T-helper 2 cell (primary cell): ENCODE measurements around the gene EXOSC3.
A peak's percentile ranks its signal among the peaks of the same experiment; 100 is the strongest.
"Not testable (repeated sequence)": the region's sequence is repeated elsewhere in the genome, so short reads cannot be mapped to it uniquely, and the experiment has no call there.

Experiments used
- DNase-seq, 5 experiments: peaks; one replicate each; pipeline versions ENCODE4 v3.0.0 to v3.0.0-alpha.2; 2012 to 2022

EXOSC3 gene

GRCh38 chr9:37775216-37775919, 9.5 kb downstream of the EXOSC3 start:
- no peak for DNase-seq

DNA sequence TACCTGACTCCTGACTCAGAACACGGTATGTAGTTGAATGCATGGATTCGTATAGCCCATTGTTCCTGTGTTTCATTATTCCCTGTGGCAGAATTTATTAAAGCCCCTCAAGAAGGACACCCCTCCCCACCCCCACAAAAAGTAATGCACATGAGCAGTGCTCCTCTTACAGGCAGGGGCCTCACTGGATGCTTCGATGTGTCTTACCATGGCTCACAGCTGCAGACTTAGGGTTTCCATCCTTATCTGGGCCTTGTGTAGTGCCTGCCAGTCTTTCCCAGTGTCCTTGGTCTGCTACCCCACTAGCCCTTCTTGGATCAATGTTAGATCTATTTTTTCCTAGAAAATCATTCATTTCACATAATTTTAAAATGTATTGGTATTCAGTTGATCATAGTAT, 14.9 kb downstream of the EXOSC3 start:
- DNase-seq, result no peak

DNA sequence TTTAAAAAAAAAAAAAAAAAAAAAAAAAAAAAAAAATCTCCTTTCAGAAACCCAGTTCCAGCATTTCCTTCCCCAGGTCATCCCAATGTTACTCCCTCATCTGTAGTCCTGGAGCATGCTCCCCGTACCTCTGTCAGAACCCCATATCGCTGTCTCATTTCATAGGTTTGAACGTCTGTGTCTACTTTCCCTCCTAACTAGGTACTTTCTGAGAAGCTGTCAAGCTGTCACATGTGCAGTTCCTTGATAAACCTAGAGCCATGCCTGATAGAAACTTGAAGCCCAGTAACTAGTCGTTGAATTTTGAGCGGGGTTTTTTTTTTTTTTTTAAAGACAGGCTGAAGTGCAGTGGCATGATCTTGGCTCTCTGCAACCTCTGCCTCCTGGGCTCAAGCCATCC, 15.6 kb downstream of the EXOSC3 start:
- DNase-seq, result no peak

- not testable (repeated sequence) for DNase-seq
Measured at GRCh38 chr9:37765263-37765662, 19.6 kb downstream of the EXOSC3 start.

DNA sequence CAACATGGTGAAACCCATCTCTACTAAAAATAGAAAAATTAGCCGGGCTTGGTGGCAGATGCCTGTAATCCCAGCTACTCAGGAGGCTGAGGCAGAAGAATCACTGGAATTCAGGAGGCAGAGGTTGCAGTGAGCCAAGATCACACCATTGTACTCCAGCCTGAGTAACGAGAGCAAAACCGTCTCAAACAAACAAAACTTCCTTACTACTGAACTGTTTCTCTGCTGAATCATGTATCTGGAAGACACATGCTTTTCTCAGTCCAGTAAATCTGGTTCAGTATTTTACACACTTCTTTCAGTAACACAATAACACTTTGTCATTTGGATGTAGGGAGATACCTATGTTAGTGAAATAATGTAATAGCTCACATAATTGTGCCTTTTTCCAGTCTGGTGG, 23.4 kb downstream of the EXOSC3 start:
- no peak for DNase-seq

DNA sequence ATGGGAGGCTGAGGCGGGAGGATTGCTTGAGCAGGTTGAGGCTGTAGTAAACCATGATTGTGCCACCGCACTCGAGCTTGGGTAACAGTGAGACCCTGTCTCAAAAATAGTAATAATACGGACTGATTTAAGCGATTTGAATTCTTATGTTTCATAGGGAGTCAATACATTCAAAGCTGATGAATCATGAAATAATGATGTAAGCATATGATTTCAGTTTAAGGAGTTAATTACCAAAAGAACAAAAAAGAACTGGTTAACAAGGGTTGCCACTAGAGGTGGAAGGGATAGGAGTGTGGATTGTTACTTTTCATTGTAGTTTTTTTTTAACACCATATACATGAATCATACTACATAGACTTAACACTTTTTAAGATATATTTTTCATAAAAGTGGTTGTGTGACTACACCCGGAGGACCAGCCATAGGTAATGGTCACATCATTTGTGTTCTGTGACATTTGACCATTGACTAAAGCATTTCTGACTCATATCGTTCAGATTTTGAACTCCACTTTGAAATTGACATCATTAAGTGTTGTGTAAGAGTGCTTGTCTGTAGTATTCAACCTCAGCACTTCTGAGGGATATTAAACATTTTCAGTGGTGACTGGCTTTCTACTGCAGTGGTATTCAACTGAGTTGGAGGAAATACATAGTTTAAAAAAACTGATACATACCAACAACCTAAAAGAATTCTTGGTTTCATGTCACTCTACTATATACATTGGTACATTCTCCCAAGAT, 24.3 kb downstream of the EXOSC3 start:
- DNase-seq, result no peak

GRCh38 chr9:37758747-37759146, 26.1 kb downstream of the EXOSC3 start:
- DNase-seq, result no peak

GRCh38 chr9:37753489-37754190, 31.2 kb downstream of the EXOSC3 start, which contains the start of gene TRMT10B:
TSS of gene TRMT10B (plus strand) at chr9:37753805. CDS start at chr9:37761932, 8,127 bp downstream.
- peak; percentile 33 to 85 (median 57) for DNase-seq

DNA sequence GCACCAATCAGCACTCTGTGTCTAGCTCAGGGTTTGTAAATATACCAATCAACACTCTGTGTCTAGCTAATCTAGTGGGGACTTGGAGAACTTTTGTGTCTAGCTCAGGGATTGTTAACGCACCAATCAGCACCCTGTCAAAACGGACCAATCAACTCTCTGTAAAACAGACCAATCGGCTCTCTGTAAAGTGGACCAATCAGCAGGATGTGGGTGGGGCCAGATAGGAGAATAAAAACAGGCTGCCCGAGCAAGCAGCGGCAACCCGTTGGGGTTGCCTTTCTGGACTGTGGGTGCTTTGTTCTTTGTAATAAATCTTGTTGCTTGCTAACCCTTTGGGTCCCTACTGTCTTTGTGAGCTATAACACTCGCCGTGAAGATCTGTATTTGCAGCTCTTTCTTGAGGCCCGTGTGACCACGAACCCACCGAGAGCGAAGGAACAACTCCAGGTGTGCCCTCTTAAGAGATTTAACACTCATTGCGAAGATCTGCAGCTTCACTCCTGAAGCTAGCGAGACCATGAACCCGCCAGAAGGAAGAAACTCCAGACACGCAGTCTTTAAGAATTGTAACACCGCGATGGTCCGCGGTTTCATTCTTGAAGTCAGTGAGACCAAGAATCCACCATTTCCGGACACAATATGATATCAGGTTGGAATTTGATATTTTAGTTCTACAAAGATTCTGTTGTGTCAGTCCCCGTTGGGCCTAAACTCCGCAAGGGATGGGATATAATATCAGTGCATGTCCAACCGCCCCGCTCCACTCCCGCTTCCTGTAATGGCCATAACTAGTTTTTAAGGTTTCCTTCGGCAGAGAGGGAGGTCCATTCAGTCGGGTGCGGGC, 32.0 kb downstream of the EXOSC3 start:
- DNase-seq, result peak in 1 of 5 experiments; percentile 8

DNA sequence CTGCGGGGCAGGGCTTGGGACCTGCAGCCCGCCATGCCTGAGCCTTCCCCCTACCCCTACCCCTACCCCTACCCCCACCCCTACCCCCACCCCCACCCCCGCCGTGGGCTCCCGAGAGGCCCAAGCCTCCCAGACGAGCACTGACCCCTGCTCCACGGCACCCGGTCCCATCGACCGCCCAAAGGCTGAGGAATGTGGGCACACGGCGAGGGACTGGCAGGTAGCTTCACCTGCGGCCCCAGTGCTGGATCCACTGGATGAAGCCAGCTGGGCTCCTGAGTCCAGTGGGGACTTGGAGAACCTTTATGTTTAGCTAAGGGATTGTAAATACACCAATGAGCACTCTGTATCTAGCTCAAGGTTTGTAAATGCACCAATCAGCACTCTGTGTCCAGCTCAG, 32.8 kb downstream of the EXOSC3 start:
- not testable (repeated sequence) for DNase-seq

GRCh38 chr9:37751704-37752103, 33.2 kb downstream of the EXOSC3 start:
- not testable (repeated sequence) for DNase-seq

DNA sequence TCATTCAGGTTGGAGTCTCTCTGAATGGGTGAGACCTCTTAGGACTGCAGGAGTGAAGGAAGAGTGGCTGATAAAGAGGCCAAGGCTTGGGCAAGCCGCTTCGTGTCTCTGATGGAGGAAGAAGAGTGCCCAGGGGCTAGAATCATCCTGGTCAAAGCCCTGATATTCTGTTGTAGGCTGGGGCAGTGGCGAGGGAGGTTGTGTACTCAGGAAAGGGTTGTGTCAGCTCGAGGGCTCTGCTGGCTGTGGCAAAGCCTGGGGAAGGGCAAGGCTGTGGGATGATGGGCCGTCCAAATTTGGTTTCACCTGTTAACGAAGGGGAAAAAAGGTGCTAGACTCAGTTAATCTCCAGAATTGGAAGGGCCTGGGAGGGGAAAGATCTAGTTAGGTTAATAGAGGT, 33.7 kb downstream of the EXOSC3 start:
- no peak for DNase-seq

GRCh38 chr9:37749129-37749528, 35.7 kb downstream of the EXOSC3 start:
- no peak for DNase-seq

DNA sequence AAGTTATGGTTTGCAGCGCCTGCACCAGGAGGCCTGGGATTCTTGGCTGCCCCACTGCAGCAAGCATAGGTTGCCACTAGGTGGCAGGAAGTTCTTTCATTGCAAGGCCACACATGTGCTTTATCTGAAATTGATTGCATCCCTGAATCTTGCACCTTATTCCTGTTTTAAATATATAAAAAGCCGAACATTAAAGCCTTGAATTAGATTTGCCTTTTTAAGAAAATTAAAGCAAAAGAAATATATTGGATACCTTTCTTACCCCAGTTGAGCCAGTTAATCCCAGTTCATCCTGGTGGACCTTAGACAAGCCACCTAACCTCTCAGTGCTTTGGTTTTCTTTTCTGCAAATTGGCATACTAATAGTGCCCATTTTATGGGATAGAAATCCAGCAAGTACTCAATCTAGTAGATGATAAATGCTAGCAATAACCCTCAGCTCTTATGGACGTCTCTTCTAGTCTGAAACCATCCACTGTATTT, 37.6 kb downstream of the EXOSC3 start:
- peak in 4 of 5 experiments; percentile 4 to 66 (median 32) for DNase-seq

DNA sequence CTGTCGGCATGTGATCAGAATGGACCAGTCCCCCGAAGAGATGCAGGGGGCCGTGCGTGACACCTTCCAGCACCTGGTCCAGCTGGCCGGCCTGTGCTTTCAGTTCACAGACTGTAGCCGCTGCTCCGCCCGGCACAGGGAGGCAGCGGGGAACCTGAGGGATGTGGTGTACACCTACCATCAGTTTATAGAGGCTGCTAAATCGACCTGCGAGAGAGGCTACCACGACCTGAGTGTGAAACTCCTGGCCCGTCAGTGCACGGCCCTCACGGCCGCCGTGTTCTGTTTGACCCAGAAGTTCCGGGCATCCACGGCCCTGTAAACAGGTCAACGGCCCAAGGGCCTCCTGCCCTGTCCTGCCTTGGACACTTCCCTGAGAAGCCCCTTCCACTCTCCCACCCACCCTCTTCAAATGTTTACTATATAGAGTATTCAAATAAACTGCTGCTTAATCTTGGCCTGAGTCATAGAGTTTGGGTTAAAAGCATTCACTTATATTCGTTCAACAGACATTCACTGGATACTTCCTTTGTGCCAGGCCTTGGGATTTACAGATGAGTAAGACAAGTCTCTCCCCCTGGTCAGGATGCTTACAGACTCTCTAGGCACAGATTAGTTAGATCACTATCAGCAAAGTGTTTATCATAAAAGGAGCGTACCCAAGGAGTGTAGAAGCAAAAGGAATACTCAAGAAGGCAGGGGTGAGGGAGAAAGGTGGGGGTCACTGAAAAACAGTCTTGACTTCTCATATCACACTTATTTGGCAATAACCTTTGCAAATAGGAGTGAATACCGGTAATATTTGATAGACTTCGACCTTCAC, 38.2 kb downstream of the EXOSC3 start:
- no peak for DNase-seq

DNA sequence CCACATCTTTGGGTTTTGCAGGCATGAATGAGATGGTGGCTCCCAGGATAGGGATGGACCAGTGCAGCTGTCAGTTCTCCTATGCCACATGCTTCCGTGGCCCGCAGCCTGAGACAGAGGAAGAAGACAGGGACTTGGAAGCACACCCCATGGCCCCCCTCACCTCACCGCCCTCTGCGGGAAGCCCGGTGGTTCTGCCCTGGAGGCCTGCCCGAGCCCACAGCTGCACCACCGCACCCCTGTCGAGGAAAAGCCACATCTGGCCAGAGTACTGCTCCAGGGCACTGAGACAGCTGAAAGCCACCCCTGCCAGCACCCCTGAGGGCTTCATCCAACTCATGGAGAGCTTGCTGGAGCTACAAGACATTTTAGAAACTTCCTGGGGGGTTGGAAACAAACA, 38.9 kb downstream of the EXOSC3 start:
- DNase-seq, result no peak

DNA sequence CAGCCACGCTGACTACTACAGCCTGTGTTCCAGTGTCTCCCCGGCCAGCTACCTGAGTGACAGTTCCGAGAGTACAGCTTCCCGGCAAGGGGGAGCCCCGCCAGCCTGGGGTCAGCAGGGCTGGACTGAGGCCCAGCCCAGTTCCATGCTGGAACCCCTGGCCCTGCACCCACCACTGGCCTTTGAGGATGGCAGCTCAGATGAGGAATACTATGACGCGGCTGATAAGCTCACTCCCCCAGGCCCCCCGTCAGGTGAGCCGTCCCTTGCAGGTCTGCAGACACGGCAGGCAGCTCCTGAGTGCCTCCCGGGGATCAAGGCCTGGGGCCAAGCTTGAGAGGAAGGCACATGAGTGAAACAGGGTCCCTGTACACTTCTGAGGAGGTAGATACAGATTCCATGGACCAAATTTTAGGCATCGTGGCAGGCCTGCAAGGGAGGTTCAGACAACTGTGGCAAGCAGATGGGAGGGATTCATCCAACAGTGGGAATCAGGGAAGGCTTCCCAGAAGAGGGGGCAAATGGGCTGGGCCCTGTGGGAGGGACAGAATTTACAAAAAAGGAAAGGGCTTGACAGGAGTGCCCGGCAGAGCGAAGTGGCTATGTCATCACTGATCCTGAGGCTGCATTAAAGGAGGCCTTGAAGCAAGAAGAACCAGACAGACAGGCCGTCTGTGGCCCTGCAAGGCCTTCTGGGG, 44.1 kb downstream of the EXOSC3 start:
- DNase-seq, result no peak

GRCh38 chr9:37740128-37740527, 44.7 kb downstream of the EXOSC3 start:
- no peak for DNase-seq

- DNase-seq, result no peak
Measured at GRCh38 chr9:37739222-37739621, 45.6 kb downstream of the EXOSC3 start.

DNA sequence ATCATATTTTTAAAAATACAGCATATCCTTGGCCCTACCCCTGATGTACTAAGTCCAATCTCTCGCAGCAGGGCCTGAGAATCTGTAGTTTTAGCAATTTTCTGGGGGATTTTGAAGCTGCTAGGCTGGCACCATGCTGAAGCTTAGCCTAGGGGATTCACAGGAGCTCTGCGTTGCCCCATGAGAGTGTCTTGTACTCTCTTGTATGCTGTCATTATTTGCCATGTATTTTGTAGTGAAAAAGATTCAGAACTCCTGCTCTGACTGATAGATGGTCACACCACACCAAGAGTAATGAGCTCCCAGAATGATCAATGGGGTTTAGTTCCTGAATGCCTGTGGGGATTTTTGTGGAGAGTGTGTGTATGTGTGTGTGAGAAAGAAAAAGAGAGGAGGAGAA, 51.9 kb downstream of the EXOSC3 start:
- no peak for DNase-seq
